IPS-15b (cell line): ENCODE results near the gene NRL.

ENCODE experiments used
- H3K27me3 ChIP-seq: one replicate; pipeline ENCODE4 v1.6.1; 2013; ENCODE audit warnings: low read length; ENCODE audit not compliant: control insufficient read depth, insufficient read depth
- H3K36me3 ChIP-seq: one replicate; pipeline ENCODE4 v1.6.1; 2013; ENCODE audit warnings: low read length; ENCODE audit not compliant: control insufficient read depth, insufficient read depth
- H3K4me1 ChIP-seq: one replicate; pipeline ENCODE4 v1.6.1; 2013; ENCODE audit warnings: mild to moderate bottlenecking, low read length; ENCODE audit not compliant: control insufficient read depth, insufficient read depth
- H3K4me3 ChIP-seq: one replicate; pipeline ENCODE4 v1.5.1; 2013; ENCODE audit warnings: low read depth, low read length
- H3K9ac ChIP-seq: one replicate; pipeline ENCODE4 v1.6.1; 2013; ENCODE audit warnings: low read depth, mild to moderate bottlenecking, low read length
- H3K9me3 ChIP-seq: one replicate; pipeline ENCODE4 v1.6.1; 2013; ENCODE audit warnings: mild to moderate bottlenecking, low read length; ENCODE audit not compliant: control insufficient read depth, insufficient read depth

The NRL gene

DNA sequence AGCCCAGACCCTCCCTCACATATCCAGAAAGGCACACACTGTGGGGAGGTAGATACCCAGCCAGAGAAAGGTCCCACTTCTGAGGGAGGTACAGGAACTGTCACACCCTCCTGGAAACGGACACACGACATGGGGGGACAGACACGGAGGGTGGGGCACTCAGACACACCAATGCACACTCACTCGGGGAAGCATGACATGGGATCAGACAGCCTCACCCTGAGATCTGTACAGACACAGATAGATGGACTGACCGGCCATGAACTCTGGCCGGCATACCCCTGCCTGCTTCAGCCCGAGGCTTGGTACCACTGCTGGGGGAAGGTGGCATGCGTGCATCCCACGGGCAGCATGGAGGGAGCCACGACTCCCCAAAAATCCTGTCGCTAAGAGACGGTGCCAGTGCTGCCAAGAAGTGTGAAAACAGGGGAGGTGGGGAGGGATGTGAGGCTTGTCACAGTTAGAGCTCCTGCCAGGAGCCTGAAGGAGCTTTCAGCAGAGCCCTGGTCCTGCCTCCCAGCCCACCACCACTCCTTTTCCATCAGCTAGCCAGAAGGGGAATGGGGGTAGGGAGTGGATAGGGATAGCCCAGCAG, 42.8 kb downstream of the NRL start:
- no peaks in the 10 kb centered on the region for H3K27me3 ChIP-seq

DNA sequence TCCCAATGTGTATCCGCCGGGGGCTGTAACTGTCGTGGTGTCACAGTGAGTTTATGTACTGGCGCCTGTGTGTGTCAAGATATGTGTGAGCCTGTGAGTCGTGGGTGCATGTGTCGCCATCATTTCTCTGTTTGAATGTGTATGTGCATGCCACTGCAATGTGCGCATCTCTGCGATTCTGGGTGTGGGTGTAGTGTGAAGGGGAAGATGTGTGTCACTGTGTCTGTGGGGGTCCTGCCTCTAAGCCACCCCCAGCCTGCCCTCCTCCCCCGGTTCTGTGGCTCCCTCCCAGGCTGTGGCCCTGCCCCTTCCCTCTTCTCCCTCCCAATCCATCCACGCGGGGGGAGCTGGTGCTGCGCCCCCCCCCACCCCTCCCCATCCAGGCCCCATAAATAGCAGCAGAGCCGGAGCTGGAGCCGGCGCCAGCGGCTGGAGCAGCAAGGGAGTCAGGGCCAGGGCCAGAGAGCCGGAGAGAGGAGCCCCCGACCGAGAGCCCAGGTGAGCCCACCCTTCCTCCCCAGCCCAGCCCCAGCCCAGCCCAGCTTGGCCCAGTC, 43.5 kb downstream of the NRL start, which contains the start of gene CPNE6:
Gene CPNE6 (plus strand): TSS at position 419 of the 554 bp plus-strand sequence. CDS start 1,375 bp downstream, outside the sequence.
- no peaks in the 10 kb centered on the region for H3K4me1 ChIP-seq
- H3K4me3 ChIP-seq = no peak within 1 kb of the TSS
- H3K9me3 ChIP-seq = no peaks in the 10 kb centered on the region
- H3K9ac ChIP-seq = no peak within 1 kb of the TSS
- H3K36me3 ChIP-seq = peaks cover 2% of the 10 kb centered on the region
- H3K27me3 ChIP-seq = no peaks in the 10 kb centered on the region

More for the DNA sequence above, 42.8 kb downstream of the NRL start:
- Histone ChIP-seq H3K4me3 (no peak overlapping the region), H3K4me1 (no peaks in the 10 kb centered on the region), H3K9me3 (no peaks in the 10 kb centered on the region), H3K9ac (no peak overlapping the region), H3K36me3 (peaks cover 2% of the 10 kb centered on the region)

DNA sequence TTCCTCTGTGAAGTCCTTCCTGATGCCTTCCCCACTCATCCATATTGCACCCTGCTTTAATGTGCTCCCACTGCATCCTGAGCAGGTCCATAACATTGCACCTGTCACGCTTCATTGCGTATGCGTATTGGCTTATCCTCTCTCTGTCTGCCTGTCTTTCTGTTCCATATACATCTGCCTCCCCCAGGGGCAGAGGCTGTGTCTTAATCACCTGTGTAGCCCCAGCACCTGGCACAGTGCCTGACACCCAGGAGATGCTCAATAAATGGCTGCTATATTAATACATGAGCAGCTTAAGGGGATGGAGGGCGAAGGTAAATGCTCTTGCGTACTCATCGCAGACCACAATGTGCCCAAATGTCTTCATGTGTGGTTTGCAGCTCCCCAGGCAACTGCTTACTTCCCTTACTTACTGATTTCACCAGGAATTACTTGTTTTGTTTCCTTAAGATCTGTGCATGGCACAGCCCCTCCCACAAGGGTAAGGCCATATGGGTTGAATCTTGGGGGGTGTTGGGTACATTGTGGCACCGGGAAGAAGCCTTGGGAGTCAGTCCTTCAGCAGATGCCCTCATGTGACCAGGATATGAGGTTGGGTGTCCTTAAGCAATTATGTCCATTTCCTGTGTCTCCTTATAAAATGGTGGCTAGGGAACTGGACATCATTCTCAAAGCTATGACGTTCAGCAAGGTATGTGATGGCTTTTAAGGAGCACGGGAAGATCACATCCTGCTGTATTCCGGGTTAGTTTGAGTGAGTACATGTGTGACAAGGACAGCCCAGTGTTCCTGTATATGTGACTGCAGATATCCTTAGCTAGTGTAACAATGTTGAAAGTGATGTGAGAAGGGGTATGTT, 44.2 kb downstream of the NRL start:
- H3K9me3 ChIP-seq = no peaks in the 10 kb centered on the region
- no peak overlapping the region for H3K9ac ChIP-seq
- no peaks in the 10 kb centered on the region for H3K27me3 ChIP-seq
- H3K36me3 ChIP-seq = no peaks in the 10 kb centered on the region
- H3K4me1 ChIP-seq = no peaks in the 10 kb centered on the region
- no peak overlapping the region for H3K4me3 ChIP-seq

DNA sequence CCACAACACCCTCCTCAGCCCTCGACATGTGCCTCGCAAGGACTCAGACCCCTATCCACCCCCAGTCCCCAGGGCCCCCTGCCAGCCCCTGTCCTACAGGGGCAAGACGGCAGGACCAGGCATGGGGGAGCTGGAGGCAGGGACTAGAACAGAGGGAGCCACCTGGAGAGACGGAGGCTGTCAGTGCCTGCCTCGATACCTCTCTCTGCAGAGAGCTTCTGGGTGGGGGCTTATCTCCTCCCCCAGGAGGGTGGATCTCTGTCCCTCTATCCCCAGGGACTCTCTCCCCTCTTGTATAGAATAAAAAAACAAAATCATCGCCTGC, 45.4 kb downstream of the NRL start:
- no peaks in the 10 kb centered on the region for H3K9me3 ChIP-seq
- no peaks in the 10 kb centered on the region for H3K27me3 ChIP-seq
- H3K9ac ChIP-seq = no peak overlapping the region
- no peaks in the 10 kb centered on the region for H3K36me3 ChIP-seq
- H3K4me3 ChIP-seq = no peak overlapping the region
- no peaks in the 10 kb centered on the region for H3K4me1 ChIP-seq

DNA sequence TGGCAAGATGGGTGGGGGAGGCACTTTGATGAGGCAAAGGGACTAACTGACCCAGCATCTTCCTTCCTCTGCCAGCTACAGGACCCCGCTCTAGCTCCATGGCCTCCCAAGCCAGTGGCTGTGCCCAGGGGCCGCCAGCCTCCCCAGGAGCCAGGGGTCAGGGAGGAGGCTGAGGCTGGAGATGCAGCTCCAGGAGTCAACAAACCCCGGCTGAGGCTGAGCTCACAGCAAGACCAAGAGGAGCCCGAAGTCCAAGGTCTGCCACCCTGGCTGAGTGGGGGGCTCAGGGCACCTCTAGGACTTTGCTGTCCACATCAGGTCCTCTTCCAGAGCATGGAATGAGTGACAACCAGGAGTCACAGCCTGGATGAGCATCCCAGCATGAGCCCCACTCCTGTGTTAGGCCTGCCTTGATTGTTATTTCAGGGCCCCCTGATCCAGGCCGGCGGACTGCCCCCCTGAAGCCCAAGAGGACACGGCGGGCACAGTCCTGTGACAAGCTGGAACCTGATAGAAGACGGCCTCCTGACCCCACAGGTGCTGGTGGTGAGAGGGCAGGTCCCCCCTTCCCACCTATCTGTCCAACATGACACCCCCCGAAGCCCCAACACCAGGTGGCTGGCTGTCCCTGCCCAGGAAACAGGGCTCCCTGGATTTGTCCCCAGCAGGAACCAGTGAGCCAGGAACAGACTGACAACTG, 45.9 kb downstream of the NRL start:
- Histone ChIP-seq H3K36me3 (no peaks in the 10 kb centered on the region), H3K9ac (no peak overlapping the region), H3K27me3 (no peaks in the 10 kb centered on the region), H3K4me1 (no peaks in the 10 kb centered on the region), H3K9me3 (no peaks in the 10 kb centered on the region), H3K4me3 (no peak overlapping the region)

DNA sequence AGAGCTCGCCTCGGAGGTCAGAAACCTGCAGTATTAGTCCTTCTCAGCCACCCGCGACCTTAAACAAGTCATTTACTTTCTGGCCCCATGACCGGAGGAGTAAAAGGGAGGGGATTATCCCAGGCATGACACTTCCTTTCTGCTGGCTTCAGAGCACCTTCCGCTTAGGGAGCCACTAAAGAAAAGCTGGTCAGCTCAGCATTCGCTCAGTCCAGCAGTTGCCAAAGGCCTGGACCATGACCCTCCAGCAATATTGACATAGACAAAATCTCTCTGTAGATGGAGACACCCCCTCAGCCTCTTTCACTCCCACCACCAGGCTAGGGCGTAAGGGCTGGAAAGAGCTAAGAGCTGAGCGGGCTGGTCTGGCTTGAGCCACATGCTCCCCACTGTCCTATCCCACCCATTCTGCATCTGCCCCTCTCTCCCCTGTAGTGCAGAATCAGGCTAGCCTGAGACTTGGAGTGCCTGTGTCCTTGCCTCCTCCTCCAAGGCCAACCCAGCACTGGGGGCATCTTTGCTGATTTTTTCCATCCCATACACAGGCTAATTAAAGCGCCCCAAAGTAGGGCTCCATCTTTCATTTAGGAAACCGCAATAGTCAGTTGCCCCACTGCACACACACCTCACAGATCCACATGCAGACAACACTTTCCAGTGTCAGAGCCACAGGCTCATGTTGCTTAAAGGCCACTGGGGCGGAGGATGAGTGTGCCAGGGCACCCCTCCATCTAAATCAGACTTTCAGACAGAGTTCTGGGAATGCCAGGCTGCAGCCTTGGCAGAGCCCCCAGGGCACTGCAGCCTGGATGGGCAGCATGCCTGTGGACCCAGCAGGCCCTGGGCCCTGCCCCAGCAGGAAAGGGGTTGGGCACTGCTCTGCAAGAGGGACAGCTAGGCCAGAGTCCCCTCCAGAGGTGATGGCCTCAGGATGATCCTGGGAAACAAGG, 47.3 kb downstream of the NRL start:
- no peaks in the 10 kb centered on the region for H3K27me3 ChIP-seq

DNA sequence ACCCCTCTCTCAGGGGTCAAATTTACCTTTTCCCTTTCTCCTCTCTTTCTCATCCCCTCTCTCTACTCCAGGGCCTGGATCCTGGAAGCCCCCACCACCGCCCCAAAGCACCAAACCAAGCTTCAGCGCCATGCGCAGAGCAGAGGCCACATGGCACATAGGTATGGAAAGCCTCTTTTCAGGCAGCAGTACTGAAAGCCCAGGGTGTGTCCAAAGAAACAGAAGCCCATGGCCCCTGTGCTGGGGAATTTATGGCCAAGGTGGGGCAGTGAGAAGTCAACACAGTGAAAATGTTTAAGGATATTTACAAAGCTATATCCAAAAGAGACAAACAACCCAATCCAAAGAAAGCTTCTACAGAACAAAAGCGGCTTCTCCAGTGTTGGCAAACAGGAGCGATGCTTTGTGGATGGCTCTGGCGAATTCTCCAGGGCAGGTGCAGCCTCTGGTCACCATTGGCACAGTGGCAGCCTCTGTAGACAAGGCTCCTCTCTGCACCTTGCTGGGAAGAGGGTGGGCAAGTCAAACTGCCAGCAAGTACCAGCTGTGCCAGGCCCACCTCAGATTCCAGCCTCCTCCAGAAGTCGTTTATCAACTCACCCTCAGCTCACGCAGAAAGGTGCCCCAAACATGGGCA, 48.1 kb downstream of the NRL start:
- Histone ChIP-seq H3K9me3 (no peaks in the 10 kb centered on the region), H3K4me3 (no peak overlapping the region), H3K9ac (no peak overlapping the region), H3K4me1 (no peaks in the 10 kb centered on the region), H3K36me3 (no peaks in the 10 kb centered on the region), H3K27me3 (no peaks in the 10 kb centered on the region)

More for the DNA sequence above, 47.3 kb downstream of the NRL start:
- Histone ChIP-seq H3K9me3 (no peaks in the 10 kb centered on the region), H3K36me3 (no peaks in the 10 kb centered on the region), H3K4me1 (no peaks in the 10 kb centered on the region), H3K9ac (no peak overlapping the region), H3K4me3 (no peak overlapping the region)

DNA sequence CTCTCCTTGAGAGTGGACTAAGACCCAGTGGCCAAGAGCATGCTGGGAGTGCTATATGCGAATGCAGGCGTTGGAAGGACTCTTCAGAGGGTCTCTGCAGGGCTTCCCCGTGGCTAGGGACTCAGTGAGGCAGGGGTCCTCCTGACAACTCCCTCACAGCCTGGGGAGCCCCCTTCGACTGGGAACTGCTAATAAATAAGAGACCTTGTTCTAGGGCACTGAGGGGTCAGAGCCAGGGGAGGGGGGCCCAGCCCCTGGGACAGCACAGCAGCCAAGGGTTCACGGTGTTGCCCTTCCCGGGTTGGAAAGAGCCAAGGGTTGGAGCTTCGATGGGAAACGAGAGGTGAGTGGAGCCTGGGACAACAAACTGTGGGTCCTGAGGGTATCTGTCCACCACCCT, 49.3 kb downstream of the NRL start:
- no peak overlapping the region for H3K4me3 ChIP-seq
- no peak overlapping the region for H3K9ac ChIP-seq
- no peaks in the 10 kb centered on the region for H3K4me1 ChIP-seq
- H3K27me3 ChIP-seq = no peaks in the 10 kb centered on the region
- no peaks in the 10 kb centered on the region for H3K9me3 ChIP-seq
- H3K36me3 ChIP-seq = no peaks in the 10 kb centered on the region

DNA sequence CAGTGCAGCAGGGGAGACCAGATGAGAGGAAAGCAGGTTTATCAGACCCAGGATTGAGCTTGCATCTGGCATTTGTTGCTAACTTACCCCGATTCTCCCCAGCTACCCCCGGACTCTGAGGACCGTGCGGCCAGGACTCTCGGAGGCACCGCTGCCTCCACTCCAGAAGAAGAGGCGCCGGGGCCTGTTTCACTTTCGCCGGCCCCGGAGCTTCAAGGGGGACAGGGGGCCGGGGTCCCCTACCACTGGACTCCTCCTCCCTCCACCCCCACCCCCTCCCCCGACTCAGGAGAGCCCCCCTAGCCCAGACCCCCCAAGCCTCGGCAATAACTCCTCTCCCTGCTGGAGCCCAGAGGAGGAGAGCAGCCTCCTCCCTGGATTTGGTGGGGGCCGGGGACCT, 49.9 kb downstream of the NRL start:
- H3K36me3 ChIP-seq = no peaks in the 10 kb centered on the region

DNA sequence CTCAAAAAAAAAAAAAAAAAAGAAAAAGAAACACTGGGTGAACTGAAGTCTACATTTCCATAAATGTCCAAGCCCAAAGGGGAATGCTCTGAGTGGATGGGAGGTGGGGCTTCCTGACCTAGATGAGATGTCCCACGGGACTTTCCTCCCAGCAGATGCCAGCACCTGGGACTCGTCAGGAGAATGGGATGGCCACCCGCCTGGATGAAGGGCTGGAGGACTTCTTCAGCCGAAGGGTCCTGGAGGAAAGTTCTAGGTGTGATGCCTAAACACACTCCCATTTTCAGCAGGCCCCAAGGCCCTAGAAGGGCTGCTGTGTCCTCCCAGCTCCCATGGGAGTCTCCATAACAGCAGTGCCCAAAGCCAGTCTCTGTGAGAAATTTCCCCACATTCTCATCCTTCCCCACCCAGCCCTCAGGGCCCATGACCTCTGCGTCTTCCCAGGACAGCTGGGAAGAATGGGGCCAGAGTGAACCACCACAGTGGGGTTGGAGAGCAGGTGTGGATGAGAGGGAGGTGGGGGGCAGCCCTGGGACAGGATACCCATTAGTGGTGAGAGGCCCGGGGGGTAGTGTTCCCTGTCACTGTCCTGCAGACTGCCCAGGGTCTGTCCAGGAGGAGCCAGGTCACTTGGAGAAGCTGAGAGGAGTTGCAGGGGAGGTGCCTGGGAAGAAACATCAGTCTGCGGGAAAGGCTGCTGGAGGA, 50.5 kb downstream of the NRL start:
- Histone ChIP-seq H3K4me3 (no peak overlapping the region), H3K27me3 (no peaks in the 10 kb centered on the region), H3K9ac (no peak overlapping the region), H3K36me3 (no peaks in the 10 kb centered on the region), H3K9me3 (no peaks in the 10 kb centered on the region), H3K4me1 (no peaks in the 10 kb centered on the region)

More for the DNA sequence above, 49.9 kb downstream of the NRL start:
- Histone ChIP-seq H3K27me3 (no peaks in the 10 kb centered on the region), H3K4me1 (no peaks in the 10 kb centered on the region), H3K9ac (no peak overlapping the region), H3K9me3 (no peaks in the 10 kb centered on the region), H3K4me3 (no peak overlapping the region)
